ENCODE measurements around the gene TANC1.

GRCh38 chr2:159208438-159208837 lies 240.0 kb downstream of the TANC1 start:
- TF ChIP-seq, protein P1, sequence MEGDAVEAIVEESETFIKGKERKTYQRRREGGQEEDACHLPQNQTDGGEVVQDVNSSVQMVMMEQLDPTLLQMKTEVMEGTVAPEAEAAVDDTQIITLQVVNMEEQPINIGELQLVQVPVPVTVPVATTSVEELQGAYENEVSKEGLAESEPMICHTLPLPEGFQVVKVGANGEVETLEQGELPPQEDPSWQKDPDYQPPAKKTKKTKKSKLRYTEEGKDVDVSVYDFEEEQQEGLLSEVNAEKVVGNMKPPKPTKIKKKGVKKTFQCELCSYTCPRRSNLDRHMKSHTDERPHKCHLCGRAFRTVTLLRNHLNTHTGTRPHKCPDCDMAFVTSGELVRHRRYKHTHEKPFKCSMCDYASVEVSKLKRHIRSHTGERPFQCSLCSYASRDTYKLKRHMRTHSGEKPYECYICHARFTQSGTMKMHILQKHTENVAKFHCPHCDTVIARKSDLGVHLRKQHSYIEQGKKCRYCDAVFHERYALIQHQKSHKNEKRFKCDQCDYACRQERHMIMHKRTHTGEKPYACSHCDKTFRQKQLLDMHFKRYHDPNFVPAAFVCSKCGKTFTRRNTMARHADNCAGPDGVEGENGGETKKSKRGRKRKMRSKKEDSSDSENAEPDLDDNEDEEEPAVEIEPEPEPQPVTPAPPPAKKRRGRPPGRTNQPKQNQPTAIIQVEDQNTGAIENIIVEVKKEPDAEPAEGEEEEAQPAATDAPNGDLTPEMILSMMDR (IDR thresholded peaks at IDR 0.05), result no peak
- TF ChIP-seq ZFX (IDR thresholded peaks at IDR 0.05; ENCODE audit: borderline replicate concordance), result no peak
